Activated B cell treated with CpG ODN at 0.5 μM for 24 hours (primary cell): ENCODE measurements around the gene KANK2. TPM values are rescaled to one million over a fixed set of nuclear protein-coding genes. Genes with fewer than 3 reads are reported as not detected.

ENCODE experiments used
- ATAC-seq: fragments of 200-7000 bp; cut with Tn5 transposase; one replicate; pipeline ENCODE4 v1.10.0; 2021; ENCODE audit warnings: low read depth, mild to moderate bottlenecking, moderate library complexity
- CTCF ChIA-PET: fragments of 350-600 bp; sonication (Branson Sonifier 250); formaldehyde crosslinking; loops from one replicate; lab custom pipeline; 2021; ENCODE audit warnings: antibody characterized with exemption; lab: Charles Lee
- POLR2A ChIA-PET: fragments of 350-600 bp; sonication (Branson Sonifier 250); formaldehyde crosslinking; loops from one replicate; lab custom pipeline; 2021; ENCODE audit warnings: antibody characterized with exemption; lab: Charles Lee
- DNase-seq: peaks from one replicate; pipeline ENCODE4 v3.0.0; 2022
- H3K27ac Mint-ChIP-seq: one replicate; pipeline ENCODE4 v1.8.0; 2020; ENCODE audit warnings: mixed read lengths
- H3K27me3 Mint-ChIP-seq: one replicate; pipeline ENCODE4 v1.8.0; 2021; ENCODE audit warnings: mixed read lengths
- H3K36me3 Mint-ChIP-seq: one replicate; pipeline ENCODE4 v1.8.0; 2021; ENCODE audit warnings: low read depth, mixed read lengths
- H3K4me1 Mint-ChIP-seq: one replicate; pipeline ENCODE4 v1.8.0; 2021; ENCODE audit warnings: mixed read lengths
- H3K4me3 Mint-ChIP-seq: one replicate; pipeline ENCODE4 v1.8.0; 2020; ENCODE audit warnings: mild to moderate bottlenecking, mixed read lengths
- H3K9me3 Mint-ChIP-seq: one replicate; pipeline ENCODE4 v1.8.0; 2020; ENCODE audit warnings: mixed read lengths
- CTCF ChIP-seq: fragments of 200-600 bp; IDR thresholded peaks from one replicate; pipeline ENCODE4 v1.8.0; 2022; ENCODE audit warnings: antibody characterized with exemption, mild to moderate bottlenecking
- intact Hi-C: fragments of 100-400 bp; cut with micrococcal nuclease; formaldehyde crosslinking; loops from one replicate; pipeline ENCODE4 v1.15.1; 2024
- total RNA-seq: library from RNA; stranded (reverse); gene quantifications from 2 replicates; pipeline ENCODE4 v1.2.3, GENCODE V29; 2022

Gene KANK2
- total RNA-seq, 1 donor from 2014 or later = 3.3 TPM

- H3K27me3 Mint-ChIP-seq = no peaks in the 10 kb centered on the region
- no peaks in the 10 kb centered on the region for H3K9me3 Mint-ChIP-seq
- no peaks in the 10 kb centered on the region for H3K4me1 Mint-ChIP-seq
- H3K36me3 Mint-ChIP-seq = no peaks in the 10 kb centered on the region
- no peak overlapping the region for H3K4me3 Mint-ChIP-seq
- ChIA-PET CTCF (interaction anchor here (0.9 kb wide), 1 partner anchor 72 kb away, joined by 5 read pairs; no protein-coding TSS in a partner anchor), POLR2A (no interaction called here)
- no peak for TF ChIP-seq CTCF
- no peak for DNase-seq
- intact Hi-C loops = no loop called here
- no peak for ATAC-seq
- H3K27ac Mint-ChIP-seq = no peak overlapping the region
Observed at GRCh38 chr19:11214387-11214786, 17.0 kb upstream of the KANK2 start.

GRCh38 chr19:11210656-11210928, 13.2 kb upstream of the KANK2 start:
- ChIA-PET POLR2A (no interaction called here), CTCF (no interaction called here)
- intact Hi-C loops = no loop called here
- DNase-seq = no peak
- no peak for TF ChIP-seq CTCF
- Mint-ChIP-seq H3K9me3 (no peaks in the 10 kb centered on the region), H3K4me3 (no peak overlapping the region), H3K36me3 (no peaks in the 10 kb centered on the region), H3K27ac (no peak overlapping the region), H3K27me3 (no peaks in the 10 kb centered on the region), H3K4me1 (peaks cover 6% of the 10 kb centered on the region)
- ATAC-seq = no peak

- intact Hi-C loops = no loop called here
Observed at GRCh38 chr19:11209839-11210655, 12.7 kb upstream of the KANK2 start.

GRCh38 chr19:11208561-11209471, 11.5 kb upstream of the KANK2 start:
- Mint-ChIP-seq H3K27ac (no peak overlapping the region), H3K4me3 (no peak overlapping the region), H3K36me3 (no peaks in the 10 kb centered on the region), H3K4me1 (peaks cover 12% of the 10 kb centered on the region), H3K9me3 (no peaks in the 10 kb centered on the region), H3K27me3 (peaks cover 1% of the 10 kb centered on the region)
- ChIA-PET POLR2A (interaction anchor here (0.7 kb wide), 2 partner anchors 267 to 715 kb away, joined by 4 to 5 read pairs; no protein-coding TSS in a partner anchor), CTCF (no interaction called here)
- TF ChIP-seq CTCF = no peak
- intact Hi-C loops = no loop called here
- no peak for ATAC-seq
- no peak for DNase-seq

More at GRCh38 chr19:11209839-11210655, 12.7 kb upstream of the KANK2 start:
- H3K27ac Mint-ChIP-seq = no peak overlapping the region
- no peaks in the 10 kb centered on the region for H3K27me3 Mint-ChIP-seq
- TF ChIP-seq CTCF = no peak
- ATAC-seq (no peak), DNase-seq (no peak)
- ChIA-PET POLR2A (no interaction called here), CTCF (no interaction called here)
- no peak overlapping the region for H3K4me3 Mint-ChIP-seq
- H3K9me3 Mint-ChIP-seq = no peaks in the 10 kb centered on the region
- H3K36me3 Mint-ChIP-seq = no peaks in the 10 kb centered on the region
- peaks cover 7% of the 10 kb centered on the region for H3K4me1 Mint-ChIP-seq
